Retinal pigment epithelial cell (primary cell): Measurements from ENCODE around the gene ZDHHC13.

Source experiments
- DNase-seq: peaks from one replicate; pipeline ENCODE4 v3.0.0-alpha.2; 2010; ENCODE audit warnings: low read depth
- H3K4me3 ChIP-seq: 2 replicates; pipeline ENCODE4 v1.5.1; 2011; ENCODE audit warnings: mild to moderate bottlenecking, low read length, control low read depth, moderate library complexity
- CTCF ChIP-seq: conservative IDR thresholded peaks from 2 replicates; pipeline ENCODE4 v1.5.1; 2011; ENCODE audit warnings: low read depth, low read length, control low read depth, inconsistent platforms

Gene ZDHHC13

DNA sequence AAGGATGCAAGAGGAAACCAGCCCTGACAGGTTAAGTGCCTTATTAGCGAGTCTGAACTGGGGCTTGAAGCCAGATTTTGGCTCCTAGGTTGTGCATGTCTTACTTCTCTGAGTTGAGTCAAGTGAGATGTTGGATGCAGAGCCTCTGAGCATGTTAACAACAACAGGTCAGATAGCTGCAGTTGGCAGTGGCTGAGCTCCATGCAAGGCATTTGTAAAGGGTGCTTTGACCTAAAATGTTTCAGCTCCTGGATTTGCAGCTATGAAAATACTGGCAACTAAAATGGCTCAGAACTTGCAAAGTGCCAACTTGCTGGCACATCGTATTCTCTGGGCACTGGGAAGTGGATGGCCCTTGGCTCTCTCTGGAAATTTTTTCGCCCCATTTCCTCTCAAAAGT, 101.2 kb downstream of the ZDHHC13 start:
- no peak for DNase-seq
- TF ChIP-seq CTCF = no peak
- no peak overlapping the region for H3K4me3 ChIP-seq

- TF ChIP-seq CTCF = no peak
- no peak overlapping the region for H3K4me3 ChIP-seq
- DNase-seq = no peak
Observed at GRCh38 chr11:19218786-19219460, 102.0 kb downstream of the ZDHHC13 start.

- peak; percentile 63 for DNase-seq
- no peak for TF ChIP-seq CTCF
- H3K4me3 ChIP-seq = no peak overlapping the region
Observed at GRCh38 chr11:19220903-19221724, 104.1 kb downstream of the ZDHHC13 start.

DNA sequence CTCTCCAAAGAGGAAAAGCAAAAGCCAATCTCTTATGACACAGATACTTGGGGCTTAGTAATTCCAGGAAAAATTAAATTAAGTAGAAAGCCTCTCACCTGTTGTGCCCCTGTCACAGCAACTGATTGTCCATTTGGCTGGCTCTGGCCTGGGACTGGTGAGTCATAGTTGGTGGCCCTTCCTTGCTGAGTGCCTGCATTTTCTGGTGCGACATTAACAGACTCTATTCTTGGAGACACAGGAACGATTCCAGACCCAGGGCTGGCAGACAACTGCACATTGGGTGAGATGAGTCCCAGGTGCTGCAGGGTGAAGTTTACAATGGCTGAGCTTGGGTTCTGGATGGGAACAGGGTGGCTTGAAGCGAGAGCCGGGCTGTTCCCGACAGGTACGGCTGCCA, 108.2 kb downstream of the ZDHHC13 start:
- TF ChIP-seq CTCF = no peak
- no peak for DNase-seq

DNA sequence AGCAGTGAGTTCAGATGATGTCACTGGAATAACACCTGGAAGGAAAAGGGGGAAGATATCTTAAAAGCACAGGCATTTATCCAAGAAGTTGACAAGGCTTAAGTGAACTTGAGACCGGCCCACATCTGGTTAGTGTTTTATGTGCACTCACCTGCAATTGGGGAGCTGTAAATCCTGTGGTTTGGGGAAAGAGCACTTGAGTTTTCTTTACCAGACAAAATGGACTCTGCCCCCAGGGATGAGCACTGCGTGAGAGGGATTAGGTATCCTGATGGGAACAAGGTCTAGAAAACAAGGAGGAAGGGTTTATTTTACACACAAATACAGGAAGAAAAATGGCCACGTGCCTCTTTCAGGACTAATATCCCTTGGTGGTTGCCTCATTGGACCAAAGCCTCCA, 108.6 kb downstream of the ZDHHC13 start:
- no peak overlapping the region for H3K4me3 ChIP-seq
- no peak for TF ChIP-seq CTCF
- DNase-seq = no peak

More for the DNA sequence above, 108.2 kb downstream of the ZDHHC13 start:
- H3K4me3 ChIP-seq = no peak overlapping the region
